Ishikawa (cell line): ENCODE data around the gene APLF.

Experiments
- CEBPB ChIP-seq: IDR thresholded peaks from 2 replicates; pipeline ENCODE4 v1.6.1; 2012
- CREB1 ChIP-seq: IDR thresholded peaks from 2 replicates; pipeline ENCODE4 v1.6.1; 2012; ENCODE audit warnings: low read depth
- EGR1 ChIP-seq: IDR thresholded peaks from 2 replicates; pipeline ENCODE4 v1.6.1; 2012
- EP300 ChIP-seq: IDR thresholded peaks from 2 replicates; pipeline ENCODE4 v1.6.1; 2012; ENCODE audit warnings: borderline replicate concordance
- FOXM1 ChIP-seq: IDR thresholded peaks from 2 replicates; pipeline ENCODE4 v1.6.1; 2012; ENCODE audit warnings: low read depth, borderline replicate concordance
- NFIC ChIP-seq: IDR thresholded peaks from 2 replicates; pipeline ENCODE4 v1.6.1; 2012
- RAD21 ChIP-seq: IDR thresholded peaks from 2 replicates; pipeline ENCODE4 v1.6.1; 2012; ENCODE audit warnings: low read depth
- TAF1 ChIP-seq: IDR thresholded peaks from 2 replicates; pipeline ENCODE4 v1.6.1; 2012; ENCODE audit warnings: low read depth, mild to moderate bottlenecking
- TCF12 ChIP-seq: IDR thresholded peaks from 2 replicates; pipeline ENCODE4 v1.6.1; 2012; ENCODE audit warnings: low read depth
- TEAD4 ChIP-seq: IDR thresholded peaks from 2 replicates; pipeline ENCODE4 v1.6.1; 2012
- YY1 ChIP-seq: IDR thresholded peaks from 2 replicates; pipeline ENCODE4 v1.6.1; 2012; ENCODE audit warnings: low read depth
- ZBTB7A ChIP-seq: IDR thresholded peaks from 2 replicates; pipeline ENCODE4 v1.6.1; 2012; ENCODE audit warnings: low read depth
- TF ChIP-seq, protein P1 (sequence below): IDR thresholded peaks from 2 replicates; pipeline ENCODE4 v1.6.1; 2012
- TF ChIP-seq, protein P2 (sequence below): IDR thresholded peaks from 2 replicates; pipeline ENCODE4 v1.6.1; 2012; ENCODE audit warnings: low read depth, mild to moderate bottlenecking
- TF ChIP-seq, protein P3 (sequence below): IDR thresholded peaks from 2 replicates; pipeline ENCODE4 v1.6.1; 2012

APLF gene

DNA sequence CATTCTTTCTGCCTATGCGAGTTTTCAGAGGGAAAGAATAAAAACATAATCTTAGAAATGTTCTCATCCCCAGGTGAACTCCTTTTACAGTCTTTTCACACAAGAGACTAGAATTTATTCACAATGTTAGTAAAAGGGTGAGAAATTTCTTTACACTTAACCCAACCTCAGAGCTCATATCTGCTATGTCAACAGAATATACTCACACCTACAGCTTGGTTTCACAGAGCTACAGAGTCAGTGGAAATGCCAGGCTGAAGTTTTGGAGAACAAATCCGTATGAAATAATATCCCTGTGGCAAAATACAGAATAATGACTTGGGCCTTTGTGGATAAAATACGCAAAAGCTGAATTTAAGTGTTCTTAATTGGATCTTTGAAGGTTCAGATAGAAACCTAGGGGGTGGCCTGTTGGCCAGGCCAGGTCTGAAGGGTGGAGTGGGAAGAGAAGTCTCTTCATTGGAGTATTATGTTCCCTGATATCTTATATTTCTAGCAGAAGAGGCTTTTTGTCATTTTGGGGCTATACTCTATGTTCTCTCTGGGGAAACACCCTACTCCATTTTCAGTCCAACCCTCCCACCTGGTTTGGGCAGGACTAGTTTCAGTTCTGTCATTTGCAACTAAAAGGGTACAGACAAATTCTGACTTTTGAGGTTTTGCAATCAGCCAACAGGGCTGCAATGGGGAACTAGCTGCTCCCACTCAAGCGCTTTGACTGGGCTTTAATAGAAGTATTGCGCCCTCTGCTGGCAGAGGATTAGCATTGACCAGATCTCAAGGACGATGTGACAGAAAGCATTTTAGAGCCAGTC is 26.0 kb upstream of the APLF start:
- TF ChIP-seq ZBTB7A, result no peak
- TF ChIP-seq, protein P1, sequence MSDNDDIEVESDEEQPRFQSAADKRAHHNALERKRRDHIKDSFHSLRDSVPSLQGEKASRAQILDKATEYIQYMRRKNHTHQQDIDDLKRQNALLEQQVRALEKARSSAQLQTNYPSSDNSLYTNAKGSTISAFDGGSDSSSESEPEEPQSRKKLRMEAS, result no peak
- peak; percentile 92 for TF ChIP-seq RAD21
- no peak for TF ChIP-seq EP300
- TF ChIP-seq TEAD4, result no peak
- no peak for TF ChIP-seq YY1
- TF ChIP-seq TAF1, result no peak
- no peak for TF ChIP-seq TCF12
- TF ChIP-seq CREB1, result no peak
- no peak for TF ChIP-seq EGR1
- no peak for TF ChIP-seq FOXM1
- TF ChIP-seq, protein P2, sequence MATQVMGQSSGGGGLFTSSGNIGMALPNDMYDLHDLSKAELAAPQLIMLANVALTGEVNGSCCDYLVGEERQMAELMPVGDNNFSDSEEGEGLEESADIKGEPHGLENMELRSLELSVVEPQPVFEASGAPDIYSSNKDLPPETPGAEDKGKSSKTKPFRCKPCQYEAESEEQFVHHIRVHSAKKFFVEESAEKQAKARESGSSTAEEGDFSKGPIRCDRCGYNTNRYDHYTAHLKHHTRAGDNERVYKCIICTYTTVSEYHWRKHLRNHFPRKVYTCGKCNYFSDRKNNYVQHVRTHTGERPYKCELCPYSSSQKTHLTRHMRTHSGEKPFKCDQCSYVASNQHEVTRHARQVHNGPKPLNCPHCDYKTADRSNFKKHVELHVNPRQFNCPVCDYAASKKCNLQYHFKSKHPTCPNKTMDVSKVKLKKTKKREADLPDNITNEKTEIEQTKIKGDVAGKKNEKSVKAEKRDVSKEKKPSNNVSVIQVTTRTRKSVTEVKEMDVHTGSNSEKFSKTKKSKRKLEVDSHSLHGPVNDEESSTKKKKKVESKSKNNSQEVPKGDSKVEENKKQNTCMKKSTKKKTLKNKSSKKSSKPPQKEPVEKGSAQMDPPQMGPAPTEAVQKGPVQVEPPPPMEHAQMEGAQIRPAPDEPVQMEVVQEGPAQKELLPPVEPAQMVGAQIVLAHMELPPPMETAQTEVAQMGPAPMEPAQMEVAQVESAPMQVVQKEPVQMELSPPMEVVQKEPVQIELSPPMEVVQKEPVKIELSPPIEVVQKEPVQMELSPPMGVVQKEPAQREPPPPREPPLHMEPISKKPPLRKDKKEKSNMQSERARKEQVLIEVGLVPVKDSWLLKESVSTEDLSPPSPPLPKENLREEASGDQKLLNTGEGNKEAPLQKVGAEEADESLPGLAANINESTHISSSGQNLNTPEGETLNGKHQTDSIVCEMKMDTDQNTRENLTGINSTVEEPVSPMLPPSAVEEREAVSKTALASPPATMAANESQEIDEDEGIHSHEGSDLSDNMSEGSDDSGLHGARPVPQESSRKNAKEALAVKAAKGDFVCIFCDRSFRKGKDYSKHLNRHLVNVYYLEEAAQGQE, result no peak
- TF ChIP-seq, protein P3, sequence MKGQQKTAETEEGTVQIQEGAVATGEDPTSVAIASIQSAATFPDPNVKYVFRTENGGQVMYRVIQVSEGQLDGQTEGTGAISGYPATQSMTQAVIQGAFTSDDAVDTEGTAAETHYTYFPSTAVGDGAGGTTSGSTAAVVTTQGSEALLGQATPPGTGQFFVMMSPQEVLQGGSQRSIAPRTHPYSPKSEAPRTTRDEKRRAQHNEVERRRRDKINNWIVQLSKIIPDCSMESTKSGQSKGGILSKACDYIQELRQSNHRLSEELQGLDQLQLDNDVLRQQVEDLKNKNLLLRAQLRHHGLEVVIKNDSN, result no peak
- no peak for TF ChIP-seq NFIC
- peak; percentile 70 for TF ChIP-seq CEBPB

DNA sequence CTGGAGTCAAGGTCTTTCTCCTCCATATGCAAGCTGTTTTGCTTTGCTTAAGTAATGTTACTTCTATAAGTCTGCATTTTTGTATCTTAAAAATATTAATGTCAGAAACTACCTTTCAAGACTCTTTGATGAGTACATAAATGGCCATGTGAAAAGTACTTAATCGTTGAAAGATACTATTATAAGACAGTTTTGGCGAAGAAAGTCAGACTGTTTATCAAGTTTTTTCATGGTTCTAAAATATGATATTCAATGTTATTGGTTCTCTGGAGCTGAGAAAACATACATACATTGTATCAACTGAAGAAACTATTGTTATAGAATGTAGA is 25.4 kb upstream of the APLF start:
- TF ChIP-seq ZBTB7A, result no peak
- no peak for TF ChIP-seq EGR1
- TF ChIP-seq YY1, result no peak
- TF ChIP-seq, protein P2, result no peak
- no peak for TF ChIP-seq CEBPB
- no peak for TF ChIP-seq TCF12
- no peak for TF ChIP-seq NFIC
- TF ChIP-seq, protein P3, result no peak
- TF ChIP-seq, protein P1, result no peak
- TF ChIP-seq CREB1, result no peak
- no peak for TF ChIP-seq RAD21
- TF ChIP-seq EP300, result no peak
- no peak for TF ChIP-seq FOXM1
- TF ChIP-seq TEAD4, result no peak
- no peak for TF ChIP-seq TAF1

DNA sequence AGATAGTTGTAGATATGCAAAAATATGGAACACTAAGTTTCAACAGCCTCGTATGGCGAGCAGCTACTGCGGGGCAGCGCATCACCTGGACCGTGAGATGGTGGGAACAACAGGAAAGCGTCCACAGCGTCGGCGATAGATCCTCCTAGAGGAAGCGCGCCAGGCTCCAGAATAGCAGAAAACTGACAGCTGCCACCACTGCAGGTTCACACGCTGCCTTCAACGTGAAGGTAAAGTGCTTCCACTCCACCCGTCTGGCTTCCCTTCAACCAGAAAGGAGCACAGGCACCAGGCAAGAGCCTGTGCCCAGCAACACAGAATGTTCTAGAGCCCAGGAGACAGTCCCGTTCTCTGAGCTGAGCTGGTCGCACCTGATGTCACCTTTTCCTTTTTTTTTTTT is 20.3 kb upstream of the APLF start:
- TF ChIP-seq, protein P2, result no peak
- TF ChIP-seq TEAD4 (no peak), RAD21 (no peak), TCF12 (no peak), CEBPB (no peak), FOXM1 (no peak), TAF1 (no peak), ZBTB7A (no peak)

DNA sequence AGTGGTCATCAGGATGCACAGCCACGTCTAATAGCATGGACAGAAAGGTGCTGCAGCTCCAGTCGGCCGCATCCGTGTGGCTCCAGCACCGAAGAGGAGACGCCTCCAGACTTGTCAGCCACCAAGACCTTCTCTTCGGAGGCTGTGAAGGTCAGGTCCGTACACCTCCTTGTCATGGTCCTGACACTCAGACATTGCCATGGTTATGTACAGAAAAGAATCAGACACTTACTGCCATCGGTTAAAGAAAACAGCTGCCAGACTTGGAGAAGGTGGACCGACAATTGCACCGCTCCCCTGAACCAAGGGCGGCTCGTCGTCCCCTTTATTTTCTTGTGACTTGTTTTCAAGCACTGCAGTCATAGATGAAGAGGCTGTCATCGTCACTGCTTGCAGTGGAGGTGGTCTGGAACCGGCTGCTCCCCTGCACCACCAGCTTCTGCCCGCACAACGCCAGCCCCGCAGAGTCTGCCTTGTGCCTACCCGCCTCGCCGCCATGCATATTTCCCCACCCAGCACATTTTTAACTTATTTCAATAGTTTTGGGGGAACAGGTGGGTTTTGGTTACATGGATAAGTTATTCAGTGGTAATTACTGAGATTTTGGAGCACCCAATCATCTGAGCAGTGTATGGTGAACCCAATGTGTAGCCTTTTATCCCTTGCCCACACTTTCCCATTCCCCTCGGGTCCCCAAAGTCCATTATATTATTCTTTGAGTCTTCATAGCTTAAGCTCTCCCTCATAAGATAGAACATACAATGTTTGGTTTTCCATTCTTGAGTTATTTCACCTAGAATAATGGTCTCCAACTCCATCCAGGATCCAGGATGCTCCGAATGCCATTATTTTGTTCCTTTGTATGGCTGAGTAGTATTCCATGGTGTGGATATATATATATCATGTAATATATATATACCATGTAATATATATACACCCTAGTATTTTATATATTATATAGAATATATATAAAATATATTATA is 18.4 kb upstream of the APLF start:
- TF ChIP-seq TEAD4, result no peak
